ENCODE measurements around the gene SCYL3.

The SCYL3 gene

GRCh38 chr1:169893645-169894423, at the start of gene SCYL3:
SCYL3 (minus strand) TSS chr1:169893896; CDS start chr1:169888840, 5,056 bp downstream.
- peak within 1 kb of the TSS; percentile 97 for H3K27ac ChIP-seq
- no peak for TF ChIP-seq CTCF (conservative IDR thresholded peaks at IDR 0.05; ENCODE audit: low read depth, low read length)
- no peaks in the 10 kb centered on the region for H3K36me3 ChIP-seq (ENCODE audit: insufficient read depth)
- H3K9ac ChIP-seq = peak within 1 kb of the TSS; percentile 98
- H3K79me2 ChIP-seq (ENCODE audit: insufficient read depth, low read depth) = peaks cover 35% of the 10 kb centered on the region
- H2AFZ ChIP-seq (ENCODE audit: low read depth) = peak within 1 kb of the TSS; percentile 94
- H3K4me1 ChIP-seq (ENCODE audit: low read depth, poor library complexity, severe bottlenecking) = peaks cover 27% of the 10 kb centered on the region
- no peaks in the 10 kb centered on the region for H3K27me3 ChIP-seq (ENCODE audit: insufficient read depth, low read depth)
- peak within 1 kb of the TSS; percentile 89 for H3K4me3 ChIP-seq (IDR thresholded peaks at IDR 0.05; ENCODE audit: insufficient read depth, low read depth, low read length)
- no peaks in the 10 kb centered on the region for H4K20me1 ChIP-seq (ENCODE audit: insufficient read depth)
- peak within 1 kb of the TSS; percentile 91 for H3K4me2 ChIP-seq

GRCh38 chr1:169941982-169942830, 48.5 kb upstream of the SCYL3 start:
- H3K27me3 ChIP-seq (ENCODE audit: insufficient read depth, low read depth) = no peaks in the 10 kb centered on the region
- H3K36me3 ChIP-seq (ENCODE audit: insufficient read depth) = no peaks in the 10 kb centered on the region
- no peak overlapping the region for H3K27ac ChIP-seq
- H3K4me2 ChIP-seq = no peak overlapping the region
- TF ChIP-seq CTCF (conservative IDR thresholded peaks at IDR 0.05; ENCODE audit: low read depth, low read length) = no peak
- H2AFZ ChIP-seq (ENCODE audit: low read depth) = no peak overlapping the region
- no peak overlapping the region for H3K9ac ChIP-seq
- no peaks in the 10 kb centered on the region for H4K20me1 ChIP-seq (ENCODE audit: insufficient read depth)
- no peaks in the 10 kb centered on the region for H3K4me1 ChIP-seq (ENCODE audit: low read depth, poor library complexity, severe bottlenecking)
- H3K79me2 ChIP-seq (ENCODE audit: insufficient read depth, low read depth) = no peaks in the 10 kb centered on the region
- no peak overlapping the region for H3K4me3 ChIP-seq (IDR thresholded peaks at IDR 0.05; ENCODE audit: insufficient read depth, low read depth, low read length)

- Histone ChIP-seq H3K36me3 (ENCODE audit: insufficient read depth) (no peaks in the 10 kb centered on the region), H3K4me1 (ENCODE audit: low read depth, poor library complexity, severe bottlenecking) (no peaks in the 10 kb centered on the region), H3K9ac (no peak overlapping the region), H3K4me3 (IDR thresholded peaks at IDR 0.05; ENCODE audit: insufficient read depth, low read depth, low read length) (no peak overlapping the region), H3K79me2 (ENCODE audit: insufficient read depth, low read depth) (no peaks in the 10 kb centered on the region), H2AFZ (ENCODE audit: low read depth) (no peak overlapping the region), H4K20me1 (ENCODE audit: insufficient read depth) (no peaks in the 10 kb centered on the region), H3K27ac (no peak overlapping the region), H3K4me2 (no peak overlapping the region), H3K27me3 (ENCODE audit: insufficient read depth, low read depth) (no peaks in the 10 kb centered on the region)
- no peak for TF ChIP-seq CTCF (conservative IDR thresholded peaks at IDR 0.05; ENCODE audit: low read depth, low read length)
Observed at GRCh38 chr1:169933984-169934725, 40.5 kb upstream of the SCYL3 start.

- peaks cover 2% of the 10 kb centered on the region for H3K4me1 ChIP-seq (ENCODE audit: low read depth, poor library complexity, severe bottlenecking)
- H3K27ac ChIP-seq = no peak overlapping the region
- no peak overlapping the region for H2AFZ ChIP-seq (ENCODE audit: low read depth)
- H3K4me3 ChIP-seq (IDR thresholded peaks at IDR 0.05; ENCODE audit: insufficient read depth, low read depth, low read length) = no peak overlapping the region
- H3K36me3 ChIP-seq (ENCODE audit: insufficient read depth) = no peaks in the 10 kb centered on the region
- no peak for TF ChIP-seq CTCF (conservative IDR thresholded peaks at IDR 0.05; ENCODE audit: low read depth, low read length)
- H3K79me2 ChIP-seq (ENCODE audit: insufficient read depth, low read depth) = no peaks in the 10 kb centered on the region
- no peak overlapping the region for H3K9ac ChIP-seq
- H3K4me2 ChIP-seq = no peak overlapping the region
- no peaks in the 10 kb centered on the region for H3K27me3 ChIP-seq (ENCODE audit: insufficient read depth, low read depth)
- no peaks in the 10 kb centered on the region for H4K20me1 ChIP-seq (ENCODE audit: insufficient read depth)
Observed at GRCh38 chr1:169931795-169932231, 38.1 kb upstream of the SCYL3 start.
